IPS DF 6.9 (cell line): ENCODE measurements around the gene DAPK1.

Experiments
- DNase-seq: peaks from one replicate; pipeline ENCODE4 v3.0.0-alpha.2; 2013; ENCODE audit warnings: low read depth, low spot score
- H3K27ac ChIP-seq: one replicate; pipeline ENCODE4 v1.5.1; 2013; ENCODE audit warnings: low read length, control low read depth
- H3K27me3 ChIP-seq: 2 replicates; pipeline ENCODE4 v1.6.1; 2013; ENCODE audit warnings: mild to moderate bottlenecking, low read length; ENCODE audit not compliant: control insufficient read depth, insufficient read depth
- H3K36me3 ChIP-seq: 2 replicates; pipeline ENCODE4 v1.6.1; 2013; ENCODE audit warnings: low read length; ENCODE audit not compliant: control insufficient read depth, insufficient read depth
- H3K4me1 ChIP-seq: 2 replicates; pipeline ENCODE4 v1.6.1; 2013; ENCODE audit warnings: low read length; ENCODE audit not compliant: control insufficient read depth, insufficient read depth
- H3K4me3 ChIP-seq: 2 replicates; pipeline ENCODE4 v1.5.1; 2013; ENCODE audit warnings: mild to moderate bottlenecking, low read length
- H3K9me3 ChIP-seq: 2 replicates; pipeline ENCODE4 v1.6.1; 2013; ENCODE audit warnings: low read length, inconsistent platforms; ENCODE audit not compliant: control insufficient read depth, insufficient read depth
- WGBS: extraction: QIAGEN DNeasy Blood & Tissue Kit; methylation state at CpG from one replicate; pipeline ENCODE4 v1.1.7; 2013; ENCODE audit warnings: mixed read lengths, missing lambda C conversion rate; ENCODE audit not compliant: insufficient read length, insufficient coverage; 5-methylcytosine and 5-hydroxymethylcytosine counted together

The DAPK1 gene

GRCh38 chr9:87588339-87588738 lies 90.7 kb downstream of the DAPK1 start:
- no peaks in the 10 kb centered on the region for H3K9me3 ChIP-seq
- H3K36me3 ChIP-seq: no peaks in the 10 kb centered on the region
- H3K27ac ChIP-seq: no peak overlapping the region
- H3K27me3 ChIP-seq: no peaks in the 10 kb centered on the region
- DNase-seq: no peak
- peaks cover 6% of the 10 kb centered on the region for H3K4me1 ChIP-seq
- H3K4me3 ChIP-seq: no peak overlapping the region

DNA sequence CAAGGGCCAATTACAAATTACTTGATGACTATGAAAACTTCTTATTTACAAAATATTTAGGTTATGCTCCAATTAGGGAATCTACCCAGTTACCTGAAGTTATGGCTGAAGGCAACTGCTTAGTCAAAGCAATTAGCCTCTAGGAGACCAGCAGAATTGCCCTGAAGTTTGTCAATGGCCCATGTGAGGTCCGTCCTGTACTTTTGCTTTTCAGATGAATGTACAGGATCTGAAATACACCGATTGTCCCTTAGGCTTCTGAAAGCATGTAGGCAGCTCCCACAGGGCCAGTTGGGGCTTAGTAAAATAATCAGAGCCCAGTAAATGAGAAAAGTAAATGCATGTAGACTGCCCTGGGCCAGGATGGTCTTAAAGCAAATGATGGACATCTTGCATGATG lies 93.3 kb downstream of the DAPK1 start:
- Histone ChIP-seq H3K9me3 (no peaks in the 10 kb centered on the region), H3K27ac (no peak overlapping the region), H3K36me3 (no peaks in the 10 kb centered on the region), H3K4me3 (no peak overlapping the region), H3K4me1 (peaks cover 8% of the 10 kb centered on the region), H3K27me3 (no peaks in the 10 kb centered on the region)
- no peak for DNase-seq
- WGBS: no CpG with 5 or more reads among the region's 2 CpGs

DNA sequence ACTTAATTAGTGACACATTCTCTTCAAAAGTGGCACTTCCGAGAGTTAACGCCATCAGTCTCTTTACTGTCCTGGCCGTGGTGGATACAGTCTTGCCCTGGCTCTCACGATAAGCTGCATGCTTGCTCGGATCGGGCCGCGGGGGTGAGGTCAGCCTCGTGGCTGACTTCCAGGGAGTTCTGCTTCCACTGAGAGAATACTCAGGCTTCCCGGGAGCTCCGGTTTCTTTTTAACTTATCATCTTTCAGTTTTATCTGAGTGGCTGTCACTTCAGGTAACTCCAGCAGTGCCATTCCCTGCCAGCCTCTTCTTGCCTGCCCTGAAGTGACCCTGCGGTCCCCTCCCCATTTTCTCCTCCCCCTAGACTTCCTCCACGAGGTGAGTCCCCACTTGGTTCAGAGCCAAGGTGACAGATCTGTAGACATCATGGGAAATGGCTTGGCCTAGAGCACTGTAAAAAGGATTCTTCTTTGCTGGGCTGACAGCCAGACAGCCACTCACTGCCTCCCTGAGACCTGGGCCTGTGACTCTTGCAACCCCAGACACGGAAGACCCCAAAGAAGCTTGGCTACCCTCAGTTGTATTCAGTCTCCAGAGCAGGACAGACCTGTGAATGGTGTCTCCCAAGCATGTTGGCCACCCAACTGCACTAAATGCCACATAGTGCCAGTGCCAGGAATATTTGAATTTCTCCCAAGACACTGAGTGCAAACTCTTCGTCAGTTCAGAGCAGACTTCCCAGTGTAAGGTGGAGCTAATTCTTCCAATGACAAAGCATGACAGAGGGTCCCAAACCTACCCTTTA lies 95.1 kb downstream of the DAPK1 start:
- no peaks in the 10 kb centered on the region for H3K36me3 ChIP-seq
- peaks cover 10% of the 10 kb centered on the region for H3K4me1 ChIP-seq
- H3K27me3 ChIP-seq: no peaks in the 10 kb centered on the region
- no CpG with 5 or more reads among the region's 15 CpGs for WGBS
- H3K4me3 ChIP-seq: no peak overlapping the region
- H3K9me3 ChIP-seq: no peaks in the 10 kb centered on the region
- no peak for DNase-seq
- no peak overlapping the region for H3K27ac ChIP-seq

DNA sequence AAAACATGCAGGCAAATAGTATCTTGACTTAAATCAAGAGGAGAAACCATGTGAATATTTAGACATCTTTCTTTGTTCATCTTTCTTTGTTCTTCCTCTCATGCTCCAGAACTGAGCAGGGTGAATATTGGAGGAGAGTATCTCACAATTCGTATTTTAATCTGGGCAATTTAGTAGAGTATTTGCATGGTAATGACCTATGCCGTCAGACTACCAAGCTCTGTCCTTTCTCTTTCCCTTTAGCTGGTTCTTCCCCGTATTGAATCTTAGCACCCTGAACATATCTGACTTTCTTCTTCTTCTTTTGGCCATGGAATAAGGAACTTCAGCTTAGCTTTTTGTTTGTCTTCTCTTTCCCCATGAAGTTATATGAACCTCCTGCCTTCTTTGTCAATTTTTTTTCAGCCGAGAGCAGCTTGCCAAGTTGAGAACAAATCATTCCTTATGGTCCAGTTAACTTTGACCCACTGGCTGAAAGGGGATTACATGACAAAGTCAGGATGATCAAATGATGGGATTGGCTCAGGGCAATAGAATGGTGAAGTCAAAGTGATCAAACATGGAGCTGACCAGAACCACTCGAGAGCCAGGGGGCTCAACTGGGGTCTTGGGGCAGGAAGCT lies 95.8 kb downstream of the DAPK1 start:
- no peak overlapping the region for H3K27ac ChIP-seq
- WGBS: no CpG with 5 or more reads among the region's 5 CpGs
- no peaks in the 10 kb centered on the region for H3K27me3 ChIP-seq
- H3K9me3 ChIP-seq: no peaks in the 10 kb centered on the region
- H3K4me1 ChIP-seq: peaks cover 10% of the 10 kb centered on the region
- no peak for DNase-seq
- H3K4me3 ChIP-seq: no peak overlapping the region
- H3K36me3 ChIP-seq: no peaks in the 10 kb centered on the region

- WGBS: no CpG with 5 or more reads among the region's 4 CpGs
- Histone ChIP-seq H3K4me1 (peaks cover 10% of the 10 kb centered on the region), H3K36me3 (no peaks in the 10 kb centered on the region), H3K27ac (no peak overlapping the region), H3K9me3 (no peaks in the 10 kb centered on the region), H3K27me3 (no peaks in the 10 kb centered on the region), H3K4me3 (no peak overlapping the region)
- DNase-seq: no peak
Observed at GRCh38 chr9:87594194-87594593, 96.5 kb downstream of the DAPK1 start.

- Histone ChIP-seq H3K27ac (no peak overlapping the region), H3K4me1 (peaks cover 10% of the 10 kb centered on the region), H3K27me3 (no peaks in the 10 kb centered on the region), H3K36me3 (no peaks in the 10 kb centered on the region), H3K4me3 (no peak overlapping the region), H3K9me3 (no peaks in the 10 kb centered on the region)
- DNase-seq: no peak
Observed at GRCh38 chr9:87594662-87595061, 97.0 kb downstream of the DAPK1 start.

GRCh38 chr9:87595610-87596009 lies 97.9 kb downstream of the DAPK1 start:
- Histone ChIP-seq H3K9me3 (no peaks in the 10 kb centered on the region), H3K27me3 (no peaks in the 10 kb centered on the region), H3K4me3 (no peak overlapping the region), H3K27ac (no peak overlapping the region), H3K36me3 (no peaks in the 10 kb centered on the region), H3K4me1 (peaks cover 10% of the 10 kb centered on the region)
- DNase-seq: no peak
- no CpG with 5 or more reads among the region's 12 CpGs for WGBS

DNA sequence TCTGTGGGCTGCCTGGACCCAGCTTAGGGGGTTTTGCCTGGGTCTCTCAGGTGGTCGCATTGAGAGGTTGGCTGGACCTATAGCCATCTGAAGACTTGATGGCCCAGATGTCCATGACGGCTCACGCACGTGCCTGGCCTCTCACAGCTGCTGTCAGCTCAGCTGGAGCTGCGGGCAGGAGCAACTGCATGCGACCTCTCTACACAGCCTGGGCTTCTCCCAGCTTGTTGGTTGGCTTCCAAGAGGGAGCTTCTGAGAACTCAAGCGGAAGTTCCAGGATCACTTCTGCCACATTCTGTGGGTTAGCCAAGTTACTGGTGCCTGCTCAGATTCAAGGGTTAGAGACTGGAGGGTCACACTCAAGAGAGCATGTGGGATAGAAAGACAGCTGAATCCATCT lies 99.2 kb downstream of the DAPK1 start:
- WGBS: no CpG with 5 or more reads among the region's 7 CpGs
- H3K27me3 ChIP-seq: no peaks in the 10 kb centered on the region
- no peaks in the 10 kb centered on the region for H3K36me3 ChIP-seq
- H3K27ac ChIP-seq: no peak overlapping the region
- H3K9me3 ChIP-seq: no peaks in the 10 kb centered on the region
- DNase-seq: no peak
- no peak overlapping the region for H3K4me3 ChIP-seq
- peaks cover 11% of the 10 kb centered on the region for H3K4me1 ChIP-seq

- Histone ChIP-seq H3K36me3 (no peaks in the 10 kb centered on the region), H3K4me3 (no peak overlapping the region), H3K9me3 (no peaks in the 10 kb centered on the region), H3K4me1 (peaks cover 6% of the 10 kb centered on the region), H3K27ac (no peak overlapping the region), H3K27me3 (no peaks in the 10 kb centered on the region)
- DNase-seq: no peak
- WGBS: no CpG with 5 or more reads among the region's 13 CpGs
Observed at GRCh38 chr9:87597710-87598443, 100.2 kb downstream of the DAPK1 start.

GRCh38 chr9:87599901-87600610 lies 102.4 kb downstream of the DAPK1 start:
- WGBS: no CpG with 5 or more reads among the region's 17 CpGs
- no peak overlapping the region for H3K27ac ChIP-seq
- no peaks in the 10 kb centered on the region for H3K9me3 ChIP-seq
- peaks cover 6% of the 10 kb centered on the region for H3K4me1 ChIP-seq
- no peak for DNase-seq
- no peak overlapping the region for H3K4me3 ChIP-seq
- H3K36me3 ChIP-seq: peaks cover 3% of the 10 kb centered on the region
- no peaks in the 10 kb centered on the region for H3K27me3 ChIP-seq
